ENCODE results near the gene PPP1R3A. TPM values are rescaled to one million over a fixed set of nuclear protein-coding genes. Genes with fewer than 3 reads are reported as not detected.

Gene PPP1R3A
- total and polyA plus RNA-seq, 2 donors (not counting 1 experiment from before 2014, with no cell fraction given), result not detected

- H3K9me3 ChIP-seq (ENCODE audit: control extremely low read depth in 1 of 3, control insufficient read depth in 2 of 3, insufficient read depth in 1 of 3, low read length in 2 of 3), result no peaks in the 10 kb centered on the region
- no CpG with 5 or more reads among the region's 1 CpG for WGBS (ENCODE audit: insufficient coverage)
- ATAC-seq (ENCODE audit: low read depth) (no peak), DNase-seq (no peak)
- no peak overlapping the region for H3K27ac ChIP-seq (ENCODE audit: low read length in 2 of 2)
- no peak overlapping the region for H3K27ac Mint-ChIP-seq
- intact Hi-C loops (cut with micrococcal nuclease), result no loop called here
- H3K9ac ChIP-seq (ENCODE audit: low read length), result no peak overlapping the region
- no peaks in the 10 kb centered on the region for H4K20me1 ChIP-seq (ENCODE audit: control insufficient read depth, insufficient read depth, low read length, poor library complexity, severe bottlenecking)
- no peaks in the 10 kb centered on the region for H3K27me3 Mint-ChIP-seq
- no peaks in the 10 kb centered on the region for H3K9me3 Mint-ChIP-seq (ENCODE audit: insufficient read depth)
- H3K4me1 ChIP-seq (ENCODE audit: control insufficient read depth in 2 of 2, insufficient read depth in 2 of 2, low read length in 2 of 2), result no peaks in the 10 kb centered on the region
- TF ChIP-seq EZH2 (IDR thresholded peaks at IDR 0.05; ENCODE audit: borderline replicate concordance, insufficient read depth, low read depth, low read length, poor library complexity, severe bottlenecking) (no peak), CTCF (IDR thresholded peaks at IDR 0.05) (no peak)
- H3K4me3 Mint-ChIP-seq, result no peak overlapping the region
- no peak overlapping the region for H3K4me3 ChIP-seq (ENCODE audit: control extremely low read depth in 1 of 5, extremely low read depth in 1 of 5, insufficient read depth in 1 of 5, low read depth in 2 of 5, low read length in 4 of 5)
- ChIA-PET POLR2A (no interaction called here), CTCF (no interaction called here)
- H3K36me3 ChIP-seq (replicated peaks in 1 of 2; ENCODE audit: control extremely low read depth in 1 of 2, control insufficient read depth in 1 of 2, extremely low read depth in 1 of 2, insufficient read depth in 2 of 2, low read length in 1 of 2), result no peaks in the 10 kb centered on the region
- H3K27me3 ChIP-seq (replicated peaks in 1 of 4; ENCODE audit: control extremely low read depth in 1 of 4, control insufficient read depth in 3 of 4, insufficient read depth in 4 of 4, low read length in 3 of 4), result no peaks in the 10 kb centered on the region
- no peaks in the 10 kb centered on the region for H3K79me2 ChIP-seq (ENCODE audit: control insufficient read depth, insufficient read depth, low read length)
- H3K4me1 Mint-ChIP-seq, result no peaks in the 10 kb centered on the region
- H3K4me2 ChIP-seq (replicated peaks; ENCODE audit: low read depth, low read length, poor library complexity, severe bottlenecking), result no peak overlapping the region
- no peak overlapping the region for H2AFZ ChIP-seq (ENCODE audit: insufficient read depth, low read depth, low read length, poor library complexity, severe bottlenecking)
Observed at GRCh38 chr7:113832196-113832745, 86.5 kb downstream of the PPP1R3A start.

GRCh38 chr7:113831556-113831955, 87.3 kb downstream of the PPP1R3A start:
- no peak overlapping the region for H3K4me3 ChIP-seq (ENCODE audit: control extremely low read depth in 1 of 5, extremely low read depth in 1 of 5, insufficient read depth in 1 of 5, low read depth in 2 of 5, low read length in 4 of 5)
- H3K4me2 ChIP-seq (replicated peaks; ENCODE audit: low read depth, low read length, poor library complexity, severe bottlenecking), result no peak overlapping the region
- no peaks in the 10 kb centered on the region for H3K36me3 ChIP-seq (replicated peaks in 1 of 2; ENCODE audit: control extremely low read depth in 1 of 2, control insufficient read depth in 1 of 2, extremely low read depth in 1 of 2, insufficient read depth in 2 of 2, low read length in 1 of 2)
- H3K4me3 Mint-ChIP-seq, result no peak overlapping the region
- POLR2A ChIA-PET, result no interaction called here
- H3K9me3 ChIP-seq (ENCODE audit: control extremely low read depth in 1 of 3, control insufficient read depth in 2 of 3, insufficient read depth in 1 of 3, low read length in 2 of 3), result no peaks in the 10 kb centered on the region
- no peak for ATAC-seq (ENCODE audit: low read depth)
- H3K27ac Mint-ChIP-seq, result no peak overlapping the region
- H3K79me2 ChIP-seq (ENCODE audit: control insufficient read depth, insufficient read depth, low read length), result no peaks in the 10 kb centered on the region
- CTCF ChIA-PET, result no interaction called here
- no peaks in the 10 kb centered on the region for H4K20me1 ChIP-seq (ENCODE audit: control insufficient read depth, insufficient read depth, low read length, poor library complexity, severe bottlenecking)
- H3K4me1 Mint-ChIP-seq, result no peaks in the 10 kb centered on the region
- no peaks in the 10 kb centered on the region for H3K27me3 Mint-ChIP-seq
- H2AFZ ChIP-seq (ENCODE audit: insufficient read depth, low read depth, low read length, poor library complexity, severe bottlenecking), result no peak overlapping the region
- no peak overlapping the region for H3K27ac ChIP-seq (ENCODE audit: low read length in 2 of 2)
- intact Hi-C loops (cut with micrococcal nuclease), result no loop called here
- H3K4me1 ChIP-seq (ENCODE audit: control insufficient read depth in 2 of 2, insufficient read depth in 2 of 2, low read length in 2 of 2), result no peaks in the 10 kb centered on the region
- WGBS (ENCODE audit: insufficient coverage), result no CpG with 5 or more reads among the region's 1 CpG
- TF ChIP-seq EZH2 (IDR thresholded peaks at IDR 0.05; ENCODE audit: borderline replicate concordance, insufficient read depth, low read depth, low read length, poor library complexity, severe bottlenecking), result no peak
- TF ChIP-seq CTCF (IDR thresholded peaks at IDR 0.05), result no peak
- no peak overlapping the region for H3K9ac ChIP-seq (ENCODE audit: low read length)
- no peaks in the 10 kb centered on the region for H3K9me3 Mint-ChIP-seq (ENCODE audit: insufficient read depth)
- H3K27me3 ChIP-seq (replicated peaks in 1 of 4; ENCODE audit: control extremely low read depth in 1 of 4, control insufficient read depth in 3 of 4, insufficient read depth in 4 of 4, low read length in 3 of 4), result no peaks in the 10 kb centered on the region
- no peak for DNase-seq

Data from B cell (primary cell).